GM19023 (cell line): ENCODE measurements around the gene C6orf58.
"Not testable (repeated sequence)": the region's sequence is repeated elsewhere in the genome, so short reads cannot be mapped to it uniquely, and the experiment has no call there.

ENCODE experiments used
- ATAC-seq: cut with Tn5 transposase; IDR thresholded peaks from one replicate; pipeline ENCODE4 v1.9.1; 2021; ENCODE audit warnings: mild to moderate bottlenecking, moderate library complexity; ENCODE audit not compliant: unreplicated experiment

The C6orf58 gene

DNA sequence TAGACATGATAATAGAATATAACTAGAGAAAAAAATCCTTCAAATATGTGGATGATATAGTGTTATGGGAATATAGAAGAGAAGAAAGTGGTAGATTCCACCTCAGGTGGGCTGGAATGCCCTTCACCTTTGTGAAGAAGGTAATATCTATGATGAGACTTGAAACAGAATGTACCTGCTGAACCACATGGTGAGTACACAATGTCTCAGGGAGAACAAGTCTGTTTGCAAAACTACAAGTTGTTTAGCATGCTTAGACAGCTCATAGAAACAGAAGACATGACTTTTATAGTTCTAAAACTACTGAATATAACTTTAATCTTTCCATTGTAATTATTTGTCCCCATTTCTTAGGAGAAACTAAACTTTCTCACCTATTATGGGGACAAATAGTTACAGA, 12.2 kb downstream of the C6orf58 start:
- ATAC-seq, result no peak

DNA sequence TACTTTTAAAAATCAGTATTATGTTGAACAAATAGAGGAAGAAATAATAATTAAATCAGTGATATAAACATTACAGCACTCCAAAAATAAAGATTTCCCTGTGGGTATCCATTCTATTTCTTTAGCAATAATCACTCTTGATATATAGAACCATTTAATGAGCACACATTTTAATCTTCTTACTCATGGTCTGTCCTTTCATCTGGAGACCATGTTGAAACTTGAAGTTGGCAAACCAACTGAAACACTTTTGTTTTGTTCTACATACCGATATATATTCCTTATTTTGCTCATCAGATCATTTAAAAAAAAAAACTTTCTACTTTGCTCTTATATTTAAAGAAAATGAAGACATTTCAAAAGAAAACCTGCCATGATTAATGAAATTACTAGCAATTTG, 13.4 kb downstream of the C6orf58 start:
- no peak for ATAC-seq

DNA sequence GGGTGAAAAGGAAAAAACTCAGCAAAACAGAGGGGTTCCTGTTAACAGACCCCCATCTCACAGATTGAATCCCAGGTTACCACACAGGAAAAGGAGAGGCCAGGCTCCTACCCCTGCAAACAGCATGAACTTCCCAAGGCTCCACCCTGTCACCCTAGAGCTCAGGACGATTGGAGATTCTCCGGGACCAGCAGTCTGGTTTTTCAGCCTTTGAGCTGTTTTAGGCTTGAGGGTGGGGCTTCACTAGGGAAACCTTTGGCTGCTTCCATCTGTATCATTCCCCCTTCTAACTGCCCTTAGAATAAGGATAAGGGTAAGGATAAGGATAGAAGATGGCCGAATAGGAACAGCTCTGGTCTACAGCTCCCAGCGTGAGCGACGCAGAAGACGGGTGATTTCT, 16.0 kb downstream of the C6orf58 start:
- ATAC-seq, result no peak

- not testable (repeated sequence) for ATAC-seq
These were observed 16.5 kb downstream of the C6orf58 start for GRCh38 chr6:127593456-127593855.

DNA sequence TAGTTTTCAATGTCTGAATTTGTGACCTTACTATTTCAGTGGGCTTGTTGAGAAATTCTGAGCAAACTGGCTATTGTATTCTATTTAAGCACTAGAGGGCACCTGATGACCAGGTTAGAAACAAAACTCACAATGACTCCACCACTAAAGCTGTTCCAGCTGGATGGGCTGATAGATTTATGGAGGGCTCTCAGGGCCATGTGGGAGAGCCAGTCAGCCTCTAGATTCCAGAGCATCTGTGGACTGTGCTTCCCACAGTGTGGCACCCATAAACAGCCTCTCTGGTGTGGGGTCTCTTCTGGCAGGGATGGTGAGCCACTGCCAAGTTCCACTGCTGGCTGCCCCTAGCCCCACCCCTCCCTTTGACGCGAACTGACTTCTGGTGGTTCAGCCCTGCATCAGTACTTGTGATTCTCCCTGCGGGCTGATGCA, 29.2 kb downstream of the C6orf58 start:
- no peak for ATAC-seq

DNA sequence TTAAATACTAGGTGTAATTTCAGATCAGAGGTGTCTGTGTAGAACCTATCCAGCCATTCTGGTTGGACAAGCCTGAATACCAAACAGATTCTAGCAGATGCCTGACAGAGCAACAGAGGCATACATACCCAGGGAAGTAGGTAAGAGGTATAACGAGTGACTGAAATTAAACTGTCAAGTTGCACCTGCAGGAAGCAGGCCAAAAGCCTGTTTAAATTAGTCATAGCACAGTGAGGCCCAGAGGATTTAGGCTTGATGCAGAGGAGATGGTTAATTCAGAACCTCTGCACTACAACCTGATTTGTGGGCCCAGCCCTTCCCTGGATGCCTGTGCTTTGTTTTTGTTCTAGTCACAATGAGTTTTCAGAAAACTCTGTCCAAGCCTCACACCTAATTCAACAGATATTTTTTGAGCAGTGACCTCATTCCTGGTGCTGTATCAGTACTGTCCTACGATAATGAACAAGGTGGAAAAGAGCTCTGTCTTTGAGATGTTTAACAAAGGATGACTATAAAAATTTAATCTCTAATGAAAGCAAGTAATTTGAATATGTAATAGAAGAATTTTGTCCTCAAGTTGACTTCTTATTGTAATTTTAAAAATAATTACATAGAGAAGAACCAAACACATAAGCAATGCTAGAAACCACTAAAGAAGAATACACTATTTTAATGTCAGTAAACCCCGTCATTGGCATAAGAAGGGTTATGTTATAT, 31.7 kb downstream of the C6orf58 start:
- no peak for ATAC-seq

- no peak for ATAC-seq
These were observed 41.8 kb downstream of the C6orf58 start for GRCh38 chr6:127618729-127619128.

DNA sequence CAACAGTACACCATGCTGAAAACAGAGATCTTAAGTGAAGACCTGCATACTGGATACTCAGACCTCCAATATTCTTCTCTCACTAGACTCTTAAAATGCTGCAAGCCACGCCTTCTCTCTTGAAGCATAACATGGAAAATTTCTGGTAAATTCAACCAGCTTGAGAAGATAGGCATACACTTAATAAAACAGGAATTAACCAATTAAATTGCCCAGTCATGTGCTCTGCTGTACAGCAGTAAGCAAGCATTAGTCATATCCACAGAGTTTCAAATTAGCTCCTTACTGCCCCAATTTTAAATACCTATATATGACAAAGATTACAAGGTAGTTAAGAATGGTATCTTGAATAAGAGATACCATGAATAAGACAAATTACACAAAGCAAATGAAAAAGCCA, 53.8 kb downstream of the C6orf58 start:
- no peak for ATAC-seq

DNA sequence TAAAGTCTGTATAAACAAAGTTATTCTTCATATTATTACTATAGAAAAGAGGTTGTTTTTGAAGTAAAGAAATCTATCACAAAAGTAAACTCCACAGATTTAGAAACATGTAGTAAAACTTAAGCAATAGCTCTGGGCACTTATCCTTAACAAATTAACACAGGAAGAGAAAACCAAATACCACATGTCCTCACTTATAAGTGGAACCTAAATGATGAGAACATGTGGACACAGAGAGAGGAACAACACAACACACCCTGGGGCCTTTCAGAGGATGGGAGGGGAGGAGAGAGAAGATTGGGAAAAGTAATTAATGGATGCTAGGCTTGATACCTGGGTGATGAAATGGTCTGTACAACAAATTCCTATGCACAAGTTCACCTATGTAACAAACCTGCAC, 57.2 kb downstream of the C6orf58 start:
- no peak for ATAC-seq

GRCh38 chr6:127635091-127635490, 58.1 kb downstream of the C6orf58 start:
- ATAC-seq, result no peak

GRCh38 chr6:127637830-127638409, 60.9 kb downstream of the C6orf58 start:
- no peak for ATAC-seq
